Inflammatory macrophage treated with lipopolysaccharide for 4 hours (primary cell): ENCODE results near the gene SRD5A1.
A peak's percentile ranks its signal among the peaks of the same experiment; 100 is the strongest.
"Not testable (repeated sequence)": the region's sequence is repeated elsewhere in the genome, so short reads cannot be mapped to it uniquely, and the experiment has no call there.

Experiments used
- DNase-seq: peaks from one replicate; pipeline ENCODE4 v3.0.0-alpha.2; 2020

Gene SRD5A1

DNA sequence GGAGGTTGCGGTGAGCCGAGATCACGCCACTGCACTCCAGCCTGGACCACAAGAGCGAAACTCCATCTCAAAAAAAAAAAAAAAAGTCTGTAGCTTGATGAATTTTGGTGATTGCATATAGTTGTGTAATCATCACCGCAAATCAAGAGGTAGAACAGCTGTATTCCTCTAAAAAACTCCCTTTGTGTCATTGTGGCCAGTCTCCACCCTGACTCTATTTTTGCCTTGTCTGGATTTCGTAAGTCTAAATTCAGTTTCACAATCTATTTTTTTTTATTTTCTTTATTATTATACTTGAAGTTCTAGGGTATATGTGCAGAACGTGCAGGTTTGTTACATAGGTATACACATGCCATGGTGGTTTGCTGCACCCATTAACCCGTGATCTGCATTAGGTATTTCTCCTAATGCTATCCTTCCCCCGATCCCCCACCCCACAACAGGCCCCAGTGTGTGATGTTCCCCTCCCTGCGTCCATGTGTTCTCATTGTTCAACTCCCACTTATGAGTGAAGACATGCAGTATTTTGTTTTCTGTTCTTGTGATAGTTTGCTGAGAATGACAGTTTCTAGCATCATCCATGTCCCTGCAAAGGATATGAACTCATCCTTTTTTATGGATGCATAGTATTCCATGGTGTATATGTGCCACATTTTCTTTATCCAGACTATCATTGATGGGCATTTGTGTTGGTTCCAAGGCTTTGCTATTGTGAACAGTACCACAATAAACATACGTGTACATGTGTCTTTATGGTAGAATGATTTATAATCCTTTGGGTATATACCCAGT, 12.5 kb downstream of the SRD5A1 start:
- peak; percentile 93 for DNase-seq

DNA sequence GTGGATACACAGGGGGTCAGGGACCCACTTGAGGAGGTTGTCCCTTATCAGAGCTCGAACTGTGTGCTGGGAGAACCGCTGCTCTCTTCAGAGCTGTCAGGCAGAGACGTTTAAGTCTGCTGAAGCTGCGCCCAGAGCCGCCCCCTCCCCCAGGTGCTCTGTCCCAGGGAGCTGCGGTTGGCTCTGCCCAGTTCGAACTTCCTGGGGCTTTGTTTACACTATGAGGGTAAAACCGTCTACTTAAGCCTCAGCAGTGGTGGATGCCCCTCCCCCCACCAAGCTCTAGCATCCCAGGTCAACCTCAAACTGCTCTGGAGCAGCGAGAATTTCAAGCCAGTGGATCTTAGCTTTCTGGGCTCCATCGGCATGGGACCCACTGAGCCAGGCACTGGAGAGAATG, 15.9 kb downstream of the SRD5A1 start:
- no peak for DNase-seq

DNA sequence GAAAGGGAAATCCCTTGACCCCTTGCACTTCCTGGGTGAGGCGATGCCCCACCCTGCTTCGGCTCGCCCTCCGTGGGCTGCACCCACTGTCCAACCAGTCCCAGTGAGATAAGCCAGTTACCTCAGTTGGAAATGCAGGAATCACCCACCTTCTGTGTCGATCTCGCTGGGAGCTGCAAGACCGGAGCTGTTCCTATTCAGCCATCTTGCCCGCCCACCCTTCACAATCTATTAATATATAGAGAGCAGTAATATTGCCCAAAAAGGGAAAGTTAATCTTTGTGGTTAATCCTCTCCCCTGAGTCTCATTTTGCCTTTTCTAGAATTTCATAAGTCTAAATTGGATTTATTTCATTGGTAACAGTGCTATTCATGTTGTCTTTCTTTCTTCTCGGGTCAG, 16.4 kb downstream of the SRD5A1 start:
- DNase-seq: peak; percentile 60

DNA sequence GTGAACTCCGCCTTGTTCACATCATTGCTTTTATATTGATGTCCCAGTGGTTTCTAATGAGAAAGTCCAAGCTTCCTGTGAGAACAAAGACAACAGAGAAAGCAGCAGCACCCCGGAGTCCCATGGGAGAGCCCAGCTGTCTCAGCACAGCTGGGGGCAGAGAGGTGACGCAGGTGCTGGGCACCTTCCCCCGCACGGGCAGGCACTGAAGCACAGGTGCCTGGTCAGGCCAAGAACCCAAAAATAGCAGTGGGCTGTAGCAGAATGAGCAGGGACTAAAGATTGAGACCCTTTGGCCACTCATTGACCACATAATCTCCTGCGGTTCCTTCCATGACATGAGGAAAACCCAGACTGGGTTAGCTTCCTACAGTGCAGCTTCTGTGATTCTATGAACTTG, 18.8 kb downstream of the SRD5A1 start:
- DNase-seq: no peak

DNA sequence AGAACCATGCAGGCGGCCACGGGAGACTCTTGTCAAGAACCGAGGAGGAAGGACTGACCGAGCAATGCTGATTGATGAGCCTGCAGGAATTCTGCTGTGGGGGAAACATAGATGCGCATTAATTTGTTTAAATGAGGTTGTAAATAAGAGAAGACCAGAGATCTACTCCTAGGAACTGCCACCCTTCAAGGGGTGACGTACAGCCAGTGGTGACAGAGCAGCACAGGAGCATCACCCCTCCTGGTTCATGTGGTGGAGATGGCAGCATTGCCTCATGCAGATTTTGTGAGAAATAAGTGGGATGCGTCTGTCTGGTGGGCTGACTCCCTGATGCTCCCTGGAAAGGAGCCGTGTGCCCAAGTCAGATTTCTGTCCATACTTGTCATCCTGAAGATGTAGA, 22.2 kb downstream of the SRD5A1 start:
- no peak for DNase-seq

DNA sequence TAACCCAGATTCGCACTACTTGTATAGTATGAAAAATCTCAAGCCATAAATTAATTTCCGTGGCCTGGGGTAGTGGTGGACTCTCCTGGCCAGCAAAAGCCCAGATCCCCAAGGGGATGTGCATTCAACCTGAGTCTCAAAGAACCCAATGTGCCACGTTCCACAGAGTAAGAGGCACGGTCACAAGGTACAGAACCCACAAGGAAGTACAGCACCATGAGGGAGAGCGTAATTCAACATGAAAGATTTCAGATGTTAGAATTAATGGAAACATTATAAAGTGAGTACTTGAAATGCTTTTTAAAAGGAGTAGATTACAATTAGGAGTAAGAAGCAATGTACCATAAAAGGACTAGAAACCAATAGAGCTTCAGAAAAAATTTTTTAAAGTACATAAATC, 23.4 kb downstream of the SRD5A1 start:
- no peak for DNase-seq

DNA sequence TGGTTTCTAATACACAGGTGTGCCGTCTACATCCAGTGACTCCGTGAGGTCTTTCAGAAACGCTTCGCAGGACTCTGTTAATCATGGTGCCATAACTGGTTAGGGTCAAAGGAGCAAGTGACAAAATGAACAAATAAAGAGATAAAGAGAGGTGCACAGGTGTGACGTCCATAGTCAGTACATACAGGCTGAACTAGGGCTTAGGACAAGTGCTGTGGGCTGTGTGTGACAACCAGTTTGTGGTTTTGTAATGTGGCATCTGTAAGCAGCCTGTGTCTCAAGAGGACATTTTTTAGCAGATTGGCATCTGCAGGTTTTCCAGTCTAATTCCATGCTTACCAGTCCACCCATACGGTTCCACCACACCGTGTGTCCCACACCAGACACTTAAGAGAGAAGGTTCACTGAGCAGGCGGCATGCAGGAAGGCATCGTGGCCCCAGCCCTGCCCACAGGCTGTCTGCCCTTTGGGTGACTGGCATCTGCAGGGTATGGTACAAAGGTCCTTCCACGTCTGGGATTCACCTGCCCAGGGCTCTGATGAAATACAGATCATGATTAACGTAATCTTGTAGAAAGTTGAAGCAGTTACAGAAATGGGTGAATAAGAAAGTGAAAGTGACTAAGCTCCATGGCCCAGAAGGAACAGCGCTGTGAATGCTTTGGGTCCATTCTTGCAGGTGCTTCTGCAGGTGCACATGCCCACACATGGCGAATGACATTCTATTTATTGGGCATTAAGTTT, 26.9 kb downstream of the SRD5A1 start:
- DNase-seq: no peak

DNA sequence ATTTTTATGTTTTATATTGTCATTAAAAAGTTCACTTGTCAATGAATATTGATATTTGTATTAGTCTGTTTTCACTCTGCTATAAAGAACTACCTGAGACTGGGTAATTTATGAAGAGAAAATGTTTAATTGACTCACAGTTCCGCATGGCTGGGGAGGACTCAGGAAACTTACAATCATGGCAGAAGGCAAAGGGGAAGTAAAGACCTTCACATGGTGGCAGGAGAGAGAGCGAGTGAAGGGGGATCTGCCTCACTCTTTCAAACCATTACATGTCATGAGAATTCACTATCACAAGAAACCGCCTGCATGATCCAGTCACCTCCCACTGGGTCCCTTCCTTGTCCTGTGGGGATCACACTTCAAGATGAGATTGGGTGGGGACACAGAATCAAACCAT, 27.4 kb downstream of the SRD5A1 start:
- DNase-seq: no peak

DNA sequence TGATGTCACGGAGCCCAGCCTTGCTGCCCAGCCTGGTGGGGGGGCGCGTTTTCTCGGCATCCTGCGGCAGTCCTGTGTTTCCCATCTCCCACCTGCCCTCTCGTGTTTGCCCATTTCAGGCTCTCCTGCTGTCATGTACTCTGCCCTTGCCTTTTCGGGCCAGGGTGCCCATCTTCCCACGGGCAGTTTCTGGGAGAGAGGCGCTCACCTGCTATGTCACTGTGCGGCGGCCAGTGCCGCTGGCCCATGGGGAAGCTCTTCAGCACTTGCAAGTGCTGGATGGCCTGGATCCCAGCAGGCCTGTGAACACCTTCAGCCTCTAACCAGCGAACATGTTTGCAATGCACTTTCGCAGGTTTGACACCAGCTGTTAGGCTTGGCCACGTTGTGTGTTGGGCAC, 33.5 kb downstream of the SRD5A1 start:
- DNase-seq: no peak

DNA sequence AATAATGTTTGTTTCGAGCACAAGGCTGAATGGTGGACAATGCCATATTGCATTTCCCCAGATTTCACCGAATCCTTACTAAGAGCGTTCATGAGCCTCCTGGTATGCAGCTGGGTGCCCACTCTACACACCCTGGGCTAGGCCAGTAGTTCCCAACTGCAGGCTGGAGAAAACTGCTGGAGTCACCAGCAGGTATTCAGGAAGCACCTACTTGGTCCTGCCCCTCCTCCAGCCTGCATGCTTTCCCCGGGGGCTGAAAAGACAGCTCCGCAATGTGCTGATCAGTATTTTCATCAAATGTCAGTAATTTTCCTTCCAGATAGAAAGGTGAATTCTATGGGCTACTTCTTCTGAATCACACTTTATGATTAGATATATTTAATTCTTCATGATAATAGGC, 34.4 kb downstream of the SRD5A1 start:
- DNase-seq: no peak

DNA sequence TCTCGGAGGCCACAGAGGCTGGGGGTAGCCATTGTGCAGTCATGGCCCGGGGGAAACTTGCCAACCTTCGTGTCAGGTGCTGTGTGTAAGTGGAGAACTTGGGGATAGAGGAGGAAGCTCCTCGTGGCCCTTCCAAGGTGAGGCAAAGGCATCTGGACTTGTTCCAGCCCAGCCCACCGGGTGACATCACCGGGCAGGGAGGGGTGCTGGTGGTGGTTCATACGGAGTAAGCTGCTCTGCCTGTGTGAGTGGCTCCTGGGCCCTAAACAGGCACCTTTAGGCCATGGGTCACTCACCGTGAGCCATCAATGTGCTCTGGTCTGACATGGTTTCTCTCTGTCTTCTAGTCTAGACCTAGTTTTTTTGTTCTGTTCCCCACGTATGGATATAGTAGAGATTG, 35.5 kb downstream of the SRD5A1 start:
- not testable (repeated sequence) for DNase-seq

DNA sequence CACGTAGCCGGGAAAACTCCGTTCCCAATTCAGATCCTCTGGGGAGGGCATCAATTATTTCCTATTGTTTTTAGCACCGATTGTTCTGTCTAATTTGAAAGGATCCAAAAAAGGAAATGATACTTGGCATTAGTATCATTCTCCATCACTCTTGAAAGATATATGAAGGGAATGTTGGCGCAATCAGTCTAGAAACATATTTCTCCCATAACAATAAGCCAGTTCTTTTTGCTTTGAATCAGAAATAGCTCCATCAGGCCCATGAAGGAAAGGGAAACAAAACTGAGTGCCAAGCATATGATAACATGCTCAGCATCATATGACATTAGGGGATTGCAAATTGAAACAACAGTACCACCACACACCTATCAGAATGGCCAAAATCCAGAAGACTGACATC, 39.8 kb downstream of the SRD5A1 start:
- DNase-seq: no peak

DNA sequence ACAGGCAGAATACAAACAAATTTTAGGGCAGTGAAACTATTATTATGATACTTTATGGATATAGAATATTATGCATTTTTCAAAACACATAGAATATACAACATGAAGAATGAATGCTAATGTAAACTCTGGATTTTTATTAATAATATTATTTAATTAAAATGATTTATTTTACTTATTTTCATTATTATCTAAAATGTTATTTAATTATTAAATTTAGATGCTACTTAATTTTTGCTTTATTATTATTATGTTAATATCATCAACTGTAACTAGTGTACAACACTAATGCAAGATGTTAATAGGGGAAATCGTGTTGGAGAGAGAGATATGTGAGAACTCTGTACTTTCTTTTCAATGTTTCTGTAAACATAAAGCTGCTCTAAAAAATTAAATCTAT, 40.7 kb downstream of the SRD5A1 start:
- no peak for DNase-seq

DNA sequence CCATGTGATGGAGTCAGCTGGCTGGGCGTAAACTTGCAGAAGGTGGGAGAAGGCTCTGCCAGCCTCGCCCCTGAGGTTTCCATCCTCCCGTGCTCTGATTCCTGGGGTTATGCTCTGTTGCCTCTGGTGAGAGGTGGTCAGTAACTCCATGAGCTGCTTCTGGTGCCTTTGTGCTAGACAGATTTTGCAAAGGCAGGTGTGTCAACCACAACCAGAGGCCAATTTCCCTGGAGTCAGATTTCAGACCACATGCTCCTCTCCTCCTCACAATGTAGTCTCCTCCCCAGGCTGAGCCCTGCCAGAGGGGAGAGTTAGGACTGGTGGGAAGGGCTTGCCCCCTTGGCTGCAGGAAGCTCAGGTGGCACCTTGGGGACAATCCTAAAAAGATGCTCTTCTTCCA, 41.2 kb downstream of the SRD5A1 start:
- DNase-seq: no peak

DNA sequence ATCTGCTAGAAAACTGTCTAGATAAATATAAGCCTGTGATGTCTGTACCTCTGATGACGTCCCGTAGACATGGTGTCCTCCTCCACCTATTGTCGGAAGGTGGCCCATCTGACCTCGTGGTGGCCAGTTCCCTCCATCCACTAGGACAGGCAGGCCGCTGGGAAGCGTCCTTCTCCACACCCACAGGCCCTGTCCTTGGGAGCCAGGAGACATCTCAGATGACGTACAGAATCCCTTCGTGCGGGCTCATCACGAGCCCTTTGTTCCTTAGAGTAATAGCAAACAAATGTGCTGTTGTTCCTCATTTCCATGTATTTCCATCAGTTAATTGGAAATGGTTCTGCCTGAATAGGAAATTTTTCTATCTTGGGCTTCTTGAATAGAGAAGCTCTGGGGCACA, 41.6 kb downstream of the SRD5A1 start:
- DNase-seq: no peak

DNA sequence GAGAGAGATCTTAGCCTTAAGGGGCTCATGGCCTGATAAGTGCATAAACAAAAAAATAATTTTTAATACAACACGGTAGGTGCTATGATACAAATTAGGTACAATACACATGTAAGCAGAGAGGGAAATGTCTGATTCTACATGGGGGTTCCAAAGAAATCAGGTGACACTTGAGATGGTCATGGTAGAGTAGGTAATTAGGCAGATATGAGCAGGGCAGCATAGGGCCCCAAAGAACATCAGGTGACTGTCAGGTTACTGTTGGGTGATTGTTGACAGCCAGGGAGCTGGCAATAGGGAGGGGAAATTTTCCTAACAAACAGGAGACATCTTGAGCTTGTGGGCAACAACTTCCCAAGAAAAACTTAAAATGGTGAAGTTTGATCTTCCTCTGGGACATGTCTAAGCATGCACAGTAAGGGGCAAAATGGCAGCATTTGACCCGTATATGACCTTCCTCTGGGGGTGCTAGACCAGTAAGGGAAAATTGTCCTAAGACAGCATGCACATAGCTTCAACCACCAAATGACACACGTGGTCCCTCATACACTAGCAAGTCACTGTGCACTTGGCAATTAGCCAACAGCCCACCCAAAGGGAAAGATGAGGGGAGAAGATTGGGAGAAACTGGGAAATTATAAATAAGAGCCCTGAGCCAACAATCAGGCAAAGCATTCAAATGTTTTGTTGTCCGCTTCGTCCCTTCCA, 42.7 kb downstream of the SRD5A1 start:
- no peak for DNase-seq

DNA sequence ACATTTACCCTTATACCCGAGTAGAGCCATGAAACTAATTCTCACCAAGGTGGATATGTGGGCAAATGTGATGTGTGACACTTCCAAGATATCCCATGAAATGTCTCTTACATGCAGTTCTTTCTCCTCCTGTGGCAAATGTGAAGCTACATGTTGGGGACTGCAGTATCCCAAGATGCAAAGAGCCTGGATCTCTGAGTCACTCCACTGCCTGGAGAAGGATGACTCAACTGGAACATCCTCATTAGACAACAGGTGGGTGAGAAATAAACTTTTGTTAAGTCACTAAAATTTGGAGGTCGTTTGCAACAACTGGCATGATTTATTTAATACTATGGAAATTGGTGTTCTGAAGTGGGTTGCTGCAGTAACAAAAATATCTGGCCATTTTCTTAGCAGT, 43.5 kb downstream of the SRD5A1 start:
- no peak for DNase-seq

DNA sequence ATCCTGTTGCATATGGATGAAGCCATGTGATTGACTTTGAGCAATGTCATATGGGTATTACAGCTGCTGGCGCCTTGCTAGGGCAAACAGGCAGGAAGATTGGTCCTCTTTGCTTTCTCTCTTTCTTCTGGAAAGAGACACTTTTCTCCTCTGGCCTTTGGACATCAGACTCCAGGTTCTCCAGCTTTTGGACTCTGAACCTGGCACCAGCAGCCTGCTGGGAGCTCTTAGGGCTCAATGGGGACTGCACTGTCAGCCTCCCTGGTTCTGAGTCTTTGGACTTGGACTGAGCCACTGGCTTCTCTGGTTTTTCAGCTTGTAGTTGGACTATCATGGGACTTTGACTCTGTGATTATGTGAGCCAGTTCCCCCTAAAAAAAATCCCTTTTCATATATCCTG, 45.1 kb downstream of the SRD5A1 start:
- no peak for DNase-seq

DNA sequence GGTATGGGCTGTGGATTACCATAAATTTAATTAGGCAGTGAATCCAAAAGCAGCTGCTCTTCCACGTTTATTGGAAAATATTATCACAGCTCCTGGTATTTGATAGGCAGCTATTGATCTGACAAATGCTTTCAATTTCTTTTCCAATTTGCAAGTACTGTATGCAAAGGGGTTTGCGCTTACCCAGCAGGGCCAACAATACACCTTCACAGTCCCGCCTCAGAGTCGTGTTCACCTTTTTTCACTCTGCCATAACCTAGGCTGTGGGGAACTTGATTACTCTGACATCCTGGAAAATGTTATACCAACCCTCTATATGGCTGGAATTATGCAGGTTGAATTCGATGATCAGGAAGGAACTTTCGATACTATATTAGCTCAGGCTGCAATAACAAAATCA, 47.7 kb downstream of the SRD5A1 start:
- no peak for DNase-seq

DNA sequence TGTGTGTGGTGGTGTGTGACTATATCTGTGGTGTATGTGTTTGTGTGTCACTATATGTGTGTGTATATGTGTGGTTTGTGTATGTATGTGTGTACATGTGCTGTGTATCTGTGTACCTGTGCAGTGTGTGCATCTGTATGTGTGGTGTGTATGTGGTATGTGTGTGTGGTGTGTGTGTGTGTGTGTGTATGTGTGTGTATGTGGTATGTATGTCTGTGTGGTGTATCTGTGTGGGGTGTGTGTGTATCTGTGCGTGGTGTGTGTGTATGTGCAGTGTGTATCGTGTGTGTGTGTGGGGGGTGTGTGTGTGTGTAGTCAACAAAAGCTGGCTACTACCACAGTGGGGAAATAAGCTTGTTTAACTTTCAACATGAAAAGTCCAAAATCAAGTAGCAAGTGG, 48.4 kb downstream of the SRD5A1 start:
- no peak for DNase-seq

DNA sequence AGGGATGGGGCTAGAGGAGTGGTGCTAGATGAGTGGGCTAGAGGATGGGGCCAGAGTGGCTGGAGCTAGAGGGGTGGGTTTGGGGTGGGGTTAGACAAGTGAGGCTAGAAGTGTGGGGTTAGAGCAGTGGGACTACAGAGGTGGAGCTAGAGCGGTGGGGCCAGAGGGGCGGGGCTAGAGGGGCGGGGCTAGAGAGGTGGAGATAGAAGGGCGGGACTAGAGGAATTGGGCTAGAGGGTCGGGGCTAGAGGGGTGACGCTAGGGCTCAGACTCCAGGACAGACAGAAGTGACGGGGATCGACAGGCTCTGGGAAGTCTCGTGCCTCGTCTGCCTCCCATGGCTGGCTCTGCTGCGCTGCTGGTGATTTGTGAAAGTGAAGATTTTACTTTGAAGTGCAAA, 49.0 kb downstream of the SRD5A1 start:
- no peak for DNase-seq

DNA sequence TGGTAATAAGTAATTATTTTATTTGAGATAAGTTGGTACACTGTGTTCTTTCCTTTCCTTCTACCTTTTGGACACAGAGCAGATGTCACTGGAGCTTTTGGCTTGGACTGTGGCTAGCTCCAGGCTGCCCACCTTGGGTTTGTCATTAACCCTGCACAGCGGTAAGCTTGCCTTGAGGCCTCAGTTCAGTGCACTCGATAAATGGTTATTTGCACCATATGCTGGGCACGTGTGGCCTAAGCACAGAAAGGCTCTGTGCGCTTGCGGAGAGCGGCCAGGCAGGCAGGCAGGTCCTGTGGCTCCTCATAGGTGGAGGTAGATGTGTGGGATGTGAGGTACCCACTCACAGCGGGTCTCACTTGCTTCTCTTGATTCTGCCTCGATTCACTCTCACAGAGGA, 50.0 kb downstream of the SRD5A1 start:
- DNase-seq: no peak

DNA sequence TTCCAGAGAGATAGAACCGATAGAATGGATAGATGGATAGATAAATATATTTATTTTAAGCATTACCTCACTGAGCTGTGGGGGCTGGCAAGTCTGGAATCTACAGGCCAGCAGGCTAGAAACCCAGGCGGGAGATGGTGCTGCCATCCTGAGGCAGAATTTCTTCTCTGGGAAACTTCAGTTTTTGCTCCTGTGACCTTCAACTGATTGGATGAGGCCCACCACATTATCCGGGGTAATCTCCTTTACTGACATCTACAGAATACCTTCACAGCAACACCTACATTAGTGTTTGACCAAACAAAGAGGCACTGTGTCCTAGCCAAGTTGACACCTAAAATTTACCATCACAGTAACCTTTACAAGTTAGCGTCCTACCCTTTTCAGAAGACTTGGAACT, 50.8 kb downstream of the SRD5A1 start:
- no peak for DNase-seq

DNA sequence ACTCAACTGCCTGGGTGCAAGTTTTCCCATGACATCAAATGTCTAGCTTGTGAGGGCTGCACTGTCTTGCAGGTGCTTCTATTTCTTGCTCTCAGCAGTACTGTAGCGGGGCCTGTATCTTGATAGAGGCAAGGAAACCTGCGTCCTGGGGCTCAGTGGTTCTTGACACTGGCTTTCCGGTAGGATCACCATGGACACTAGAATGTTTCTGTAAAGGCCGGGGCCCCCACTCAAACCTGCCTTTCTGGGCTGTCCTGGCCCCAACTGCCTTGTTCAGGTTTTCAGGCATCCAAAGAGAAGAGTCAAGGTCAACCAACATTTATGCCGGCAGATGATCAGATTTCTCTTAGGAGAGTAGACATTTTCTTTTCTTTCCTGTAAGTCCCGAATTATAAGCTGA, 53.3 kb downstream of the SRD5A1 start:
- no peak for DNase-seq
